Muscle of leg (tissue), 11 donors: ENCODE measurements around the gene CHN2. TPM values are rescaled to one million over a fixed set of nuclear protein-coding genes. Genes with fewer than 3 reads are reported as not detected.

Source experiments
- DNase-seq: peaks from one replicate; pipeline ENCODE4 v3.0.0; 2013
- H3K27ac ChIP-seq: one replicate; pipeline ENCODE4 v1.5.1; 2013; ENCODE audit warnings: mild to moderate bottlenecking, low read length, control low read depth
- H3K27me3 ChIP-seq: one replicate; pipeline ENCODE4 v1.6.1; 2013; ENCODE audit warnings: low read length; ENCODE audit not compliant: control insufficient read depth, insufficient read depth
- H3K36me3 ChIP-seq: one replicate; pipeline ENCODE4 v1.6.1; 2013; ENCODE audit warnings: low read length; ENCODE audit not compliant: control insufficient read depth, insufficient read depth
- H3K4me1 ChIP-seq: one replicate; pipeline ENCODE4 v1.6.1; 2013; ENCODE audit warnings: low read length; ENCODE audit not compliant: control insufficient read depth, insufficient read depth
- H3K4me3 ChIP-seq: one replicate; pipeline ENCODE4 v1.5.1; 2013; ENCODE audit warnings: low read length, control low read depth
- H3K9me3 ChIP-seq: replicated peaks from 2 replicates; pipeline ENCODE4 v1.6.1; 2013; ENCODE audit warnings: low read depth, low read length; ENCODE audit not compliant: control insufficient read depth
- WGBS: methylation state at CpG from one replicate; pipeline ENCODE4 v1.1.5; 2013; ENCODE audit warnings: missing lambda C conversion rate; ENCODE audit not compliant: insufficient coverage; 5-methylcytosine and 5-hydroxymethylcytosine counted together
- polyA plus RNA-seq, 8 donors: library from polyadenylated mRNA; unstranded; fragments of 120-200 nt; gene quantifications; one replicate each; pipeline versions ENCODE4 v1.2.1 to v1.2.3, GENCODE V29; 2013; ENCODE audit warnings: inconsistent platforms in 1 of 8, low replicate concordance in 1 of 8; ENCODE audit not compliant: insufficient read length in 8 of 8, insufficient read depth in 1 of 8
- total RNA-seq: library from RNA; stranded (reverse); fragments of 120-200 nt; gene quantifications from one replicate; pipeline ENCODE4 v1.2.4, GENCODE V29; 2013

Gene CHN2
- total and polyA plus RNA-seq, 9 donors = 7.6 to 18.2 (median 10.2) TPM

- H3K27ac ChIP-seq = no peak overlapping the region
- H3K27me3 ChIP-seq = no peaks in the 10 kb centered on the region
- no peaks in the 10 kb centered on the region for H3K36me3 ChIP-seq
- WGBS = 35% methylated on average over 5 of the region's 7 CpGs
- no peaks in the 10 kb centered on the region for H3K9me3 ChIP-seq
- no peaks in the 10 kb centered on the region for H3K4me1 ChIP-seq
- H3K4me3 ChIP-seq = no peak overlapping the region
- no peak for DNase-seq
Observed at GRCh38 chr7:29457141-29457561, 262.6 kb downstream of the CHN2 start.

- Histone ChIP-seq H3K36me3 (no peaks in the 10 kb centered on the region), H3K4me1 (no peaks in the 10 kb centered on the region), H3K27me3 (no peaks in the 10 kb centered on the region), H3K4me3 (no peak overlapping the region), H3K27ac (no peak overlapping the region), H3K9me3 (no peaks in the 10 kb centered on the region)
- peak; percentile 35 for DNase-seq
- 22% methylated on average over 4 of the region's 7 CpGs for WGBS
Observed at GRCh38 chr7:29457565-29458011, 263.0 kb downstream of the CHN2 start.

- 59% methylated on average over 4 of the region's 7 CpGs for WGBS
- no peak for DNase-seq
- H3K4me1 ChIP-seq = no peaks in the 10 kb centered on the region
- no peaks in the 10 kb centered on the region for H3K9me3 ChIP-seq
- H3K27ac ChIP-seq = no peak overlapping the region
- no peaks in the 10 kb centered on the region for H3K27me3 ChIP-seq
- H3K4me3 ChIP-seq = no peak overlapping the region
- H3K36me3 ChIP-seq = no peaks in the 10 kb centered on the region
Observed at GRCh38 chr7:29458933-29459332, 264.4 kb downstream of the CHN2 start.

- 95% methylated on average over 3 of the region's 8 CpGs for WGBS
Observed at GRCh38 chr7:29459589-29459988, 265.0 kb downstream of the CHN2 start.

GRCh38 chr7:29461996-29462395, 267.4 kb downstream of the CHN2 start:
- 100% methylated on average over 1 of the region's 4 CpGs for WGBS
- no peaks in the 10 kb centered on the region for H3K36me3 ChIP-seq
- H3K4me1 ChIP-seq = no peaks in the 10 kb centered on the region
- H3K27me3 ChIP-seq = no peaks in the 10 kb centered on the region
- H3K27ac ChIP-seq = no peak overlapping the region
- no peak overlapping the region for H3K4me3 ChIP-seq
- H3K9me3 ChIP-seq = no peaks in the 10 kb centered on the region
- no peak for DNase-seq

More at GRCh38 chr7:29459589-29459988, 265.0 kb downstream of the CHN2 start:
- H3K36me3 ChIP-seq = no peaks in the 10 kb centered on the region
- no peaks in the 10 kb centered on the region for H3K27me3 ChIP-seq
- no peak overlapping the region for H3K4me3 ChIP-seq
- H3K9me3 ChIP-seq = no peaks in the 10 kb centered on the region
- no peaks in the 10 kb centered on the region for H3K4me1 ChIP-seq
- H3K27ac ChIP-seq = no peak overlapping the region
- no peak for DNase-seq

- Histone ChIP-seq H3K9me3 (no peaks in the 10 kb centered on the region), H3K27ac (no peak overlapping the region), H3K36me3 (no peaks in the 10 kb centered on the region), H3K27me3 (no peaks in the 10 kb centered on the region), H3K4me1 (no peaks in the 10 kb centered on the region), H3K4me3 (no peak overlapping the region)
- WGBS = no CpG with 5 or more reads among the region's 3 CpGs
- DNase-seq = no peak
Observed at GRCh38 chr7:29463504-29464158, 269.1 kb downstream of the CHN2 start.

GRCh38 chr7:29464753-29465152, 270.2 kb downstream of the CHN2 start:
- 48% methylated on average over 2 of the region's 3 CpGs for WGBS
- H3K36me3 ChIP-seq = no peaks in the 10 kb centered on the region
- no peak overlapping the region for H3K4me3 ChIP-seq

GRCh38 chr7:29467193-29467926, 272.8 kb downstream of the CHN2 start:
- no peaks in the 10 kb centered on the region for H3K36me3 ChIP-seq
- no peak for DNase-seq
- H3K27ac ChIP-seq = no peak overlapping the region
- no peaks in the 10 kb centered on the region for H3K9me3 ChIP-seq
- peaks cover 3% of the 10 kb centered on the region for H3K4me1 ChIP-seq
- no peak overlapping the region for H3K4me3 ChIP-seq
- WGBS = 64% methylated on average over 2 of the region's 5 CpGs
- H3K27me3 ChIP-seq = no peaks in the 10 kb centered on the region

More at GRCh38 chr7:29464753-29465152, 270.2 kb downstream of the CHN2 start:
- H3K27ac ChIP-seq = no peak overlapping the region
- DNase-seq = no peak
- H3K4me1 ChIP-seq = peaks cover 3% of the 10 kb centered on the region
- no peaks in the 10 kb centered on the region for H3K9me3 ChIP-seq
- H3K27me3 ChIP-seq = no peaks in the 10 kb centered on the region

GRCh38 chr7:29468196-29468595, 273.6 kb downstream of the CHN2 start:
- H3K4me3 ChIP-seq = no peak overlapping the region
- H3K4me1 ChIP-seq = peaks cover 3% of the 10 kb centered on the region
- DNase-seq = no peak
- no peaks in the 10 kb centered on the region for H3K36me3 ChIP-seq
- H3K27ac ChIP-seq = no peak overlapping the region
- H3K27me3 ChIP-seq = no peaks in the 10 kb centered on the region
- no peaks in the 10 kb centered on the region for H3K9me3 ChIP-seq
- WGBS = 100% methylated on average over 1 of the region's 2 CpGs

- Histone ChIP-seq H3K4me1 (peaks cover 3% of the 10 kb centered on the region), H3K9me3 (no peaks in the 10 kb centered on the region), H3K36me3 (no peaks in the 10 kb centered on the region), H3K27me3 (no peaks in the 10 kb centered on the region), H3K4me3 (no peak overlapping the region), H3K27ac (no peak overlapping the region)
- DNase-seq = no peak
- WGBS = 81% methylated on average over 3 of the region's 3 CpGs
Observed at GRCh38 chr7:29469281-29469680, 274.7 kb downstream of the CHN2 start.
